Activated T-cell treated with anti-CD3 and anti-CD28 coated beads for 24 hours (primary cell): ENCODE data around the gene UAP1.

Source experiments
- DNase-seq: peaks from one replicate; pipeline ENCODE4 v3.0.0-alpha.2; 2020; ENCODE audit warnings: low read depth

UAP1 gene

DNA sequence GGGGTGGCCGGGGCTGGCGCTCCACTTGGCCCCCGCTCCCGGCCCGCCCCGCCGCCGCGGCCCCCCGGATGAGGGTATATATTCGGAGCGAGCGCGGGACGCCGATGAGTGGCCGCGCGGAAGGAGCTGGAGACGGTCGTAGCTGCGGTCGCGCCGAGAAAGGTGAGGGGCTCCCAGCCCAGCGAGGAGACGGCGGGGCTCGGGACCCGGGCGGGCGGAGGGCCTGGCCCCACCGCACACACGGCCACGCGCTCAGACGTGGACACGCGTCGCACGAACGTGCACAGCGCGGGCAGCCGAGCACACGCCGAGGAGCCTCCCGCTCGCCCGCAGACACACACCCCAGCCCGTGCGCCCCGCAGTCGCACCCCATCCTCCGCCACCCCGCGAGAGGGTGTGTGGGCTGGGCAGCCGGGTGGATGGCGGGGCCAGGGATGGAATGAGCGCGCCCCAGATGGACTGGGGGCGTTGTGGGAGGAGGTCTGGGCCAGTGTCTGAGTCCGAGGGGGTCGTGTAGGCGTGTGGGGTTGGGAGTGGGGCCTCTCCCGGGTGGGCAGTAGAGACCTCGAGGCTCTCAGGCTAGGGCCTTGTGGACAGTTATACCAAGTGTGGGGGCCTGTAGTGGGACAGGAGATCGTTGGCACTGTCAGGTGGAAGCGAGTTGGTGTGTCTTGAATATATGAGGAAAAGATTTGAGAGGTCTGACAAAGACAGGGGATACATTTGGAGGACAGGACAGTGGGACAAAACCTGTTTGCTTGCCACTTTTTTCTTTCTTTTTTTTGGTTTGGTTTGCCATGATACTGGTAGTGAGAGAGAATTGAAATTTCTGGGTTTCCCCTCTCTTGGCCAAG lies at the start of gene UAP1:
Gene UAP1 (plus strand): TSS at position 107 of the 854 bp plus-strand sequence. CDS start 4,347 bp downstream, outside the sequence.
- no peak for DNase-seq

DNA sequence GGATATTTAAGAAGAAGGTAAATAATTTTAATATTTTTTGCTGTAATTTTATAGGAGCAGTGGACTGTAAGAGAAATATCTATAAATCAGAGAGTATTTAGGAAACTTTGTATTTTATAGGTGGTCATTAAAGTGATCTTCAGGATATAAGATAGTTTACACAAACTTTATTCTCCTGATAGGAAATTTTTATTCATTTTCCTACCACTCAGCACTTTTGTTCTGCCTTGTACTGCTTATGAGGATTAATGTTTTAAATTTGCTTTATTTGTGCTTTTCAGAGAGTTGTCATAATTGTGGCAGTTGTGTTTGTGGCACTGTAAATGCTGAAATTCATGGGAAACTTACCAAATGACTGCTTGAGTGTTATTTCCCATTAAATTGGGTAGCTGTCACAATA lies 34.2 kb upstream of the UAP1 start:
- DNase-seq, result no peak

DNA sequence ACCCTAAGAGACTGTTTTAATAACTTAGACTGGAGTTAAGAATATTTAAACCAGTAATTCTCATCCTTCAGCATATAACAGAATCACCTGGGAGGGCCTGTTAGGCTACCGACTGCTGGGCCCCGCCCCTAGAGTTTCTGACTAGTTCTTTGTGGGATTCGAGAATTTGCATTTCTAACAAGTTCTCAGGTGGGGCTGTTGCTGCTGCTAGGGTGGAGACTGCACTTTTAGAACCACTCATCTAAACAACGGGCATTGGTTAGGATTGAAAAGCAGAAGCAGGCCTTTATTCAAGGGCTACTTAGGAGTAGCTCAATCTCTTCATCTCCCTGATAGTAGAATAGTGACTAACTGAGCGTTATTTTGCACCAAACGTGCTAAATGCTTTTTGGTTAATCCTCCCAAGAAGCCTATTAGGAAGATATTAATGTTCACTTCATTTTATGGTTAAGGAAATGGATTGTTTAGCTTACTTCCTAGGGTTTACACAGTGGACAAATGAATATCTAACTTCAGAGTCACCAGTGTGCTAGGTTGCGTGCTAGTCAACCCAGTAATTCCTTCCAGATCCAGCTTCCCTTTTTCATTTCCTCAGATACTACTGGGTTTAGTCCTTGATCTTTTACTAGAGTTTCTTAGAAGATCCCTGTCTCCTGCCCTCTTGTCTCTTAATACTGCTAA lies 31.1 kb upstream of the UAP1 start:
- no peak for DNase-seq

DNA sequence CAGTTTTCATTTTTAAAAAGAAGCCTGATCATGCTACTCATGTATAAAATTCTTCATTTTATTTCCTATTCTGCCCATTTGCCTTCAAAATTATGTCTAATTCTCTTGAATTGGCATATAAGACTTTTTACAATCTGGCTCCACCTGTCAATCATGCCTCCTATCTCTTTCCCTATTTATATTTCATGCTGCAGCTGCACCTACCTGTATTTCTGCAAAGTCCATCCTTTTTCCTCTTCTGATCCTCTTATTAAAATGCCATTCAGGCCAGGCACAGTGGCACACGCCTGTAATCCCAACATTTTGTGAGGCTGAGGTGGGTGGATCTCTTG lies 30.6 kb upstream of the UAP1 start:
- DNase-seq, result no peak

DNA sequence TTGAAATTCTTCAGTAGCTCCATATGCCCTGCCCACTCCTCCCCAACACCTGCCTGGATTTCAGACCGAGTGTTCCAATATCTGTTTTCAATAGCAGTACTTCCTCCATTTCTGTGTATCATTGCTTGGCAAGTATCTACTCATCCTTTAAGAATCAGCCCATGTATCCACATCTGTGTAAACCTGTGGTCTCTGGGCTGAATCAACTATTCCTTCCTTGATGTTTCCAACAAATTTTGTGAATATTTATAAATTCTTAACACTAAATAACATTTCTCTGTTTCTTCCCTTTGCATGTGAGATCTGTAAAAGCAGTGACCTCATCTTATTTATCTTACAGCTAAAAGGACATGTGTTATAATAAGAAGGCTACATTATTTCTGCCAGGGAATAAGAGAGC lies 26.0 kb upstream of the UAP1 start:
- no peak for DNase-seq

DNA sequence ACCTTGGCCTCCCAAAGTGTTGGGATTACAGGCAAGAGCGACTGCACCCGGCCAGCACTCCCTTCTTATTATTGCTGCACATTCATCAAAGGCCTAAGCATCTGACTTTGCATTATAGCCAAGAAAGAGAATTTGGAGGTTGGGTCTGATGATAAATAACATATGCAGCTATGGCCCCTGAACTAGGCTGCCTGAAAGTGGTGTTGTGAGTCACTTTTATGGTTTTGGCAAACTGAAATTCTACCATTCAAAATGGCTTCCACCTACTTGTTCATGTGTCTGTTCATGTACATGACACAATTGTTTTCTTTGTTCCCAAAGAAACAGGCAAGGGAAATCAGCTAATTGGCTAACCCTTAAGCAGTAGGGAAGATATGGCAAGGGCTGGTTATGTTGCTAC lies 25.0 kb upstream of the UAP1 start:
- no peak for DNase-seq

DNA sequence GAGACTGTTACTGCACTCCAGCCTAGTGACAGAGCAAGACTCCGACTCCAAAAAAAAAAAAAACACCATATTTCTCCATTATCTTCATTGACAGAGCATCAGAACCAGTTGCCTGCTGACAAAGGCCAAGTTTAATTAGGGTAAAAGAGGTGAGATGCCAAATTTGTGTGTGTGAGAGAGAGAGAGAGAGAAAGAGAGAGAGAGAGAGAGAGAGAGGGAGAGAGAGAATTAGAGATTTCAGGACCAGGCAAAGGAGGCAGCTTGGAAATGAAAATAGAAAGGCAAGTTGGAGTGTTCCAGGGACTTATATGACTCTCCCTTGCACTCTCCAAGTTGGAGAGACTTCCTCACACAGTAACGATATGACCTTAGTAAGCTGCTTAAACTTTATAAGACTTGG lies 24.3 kb upstream of the UAP1 start:
- DNase-seq, result no peak

DNA sequence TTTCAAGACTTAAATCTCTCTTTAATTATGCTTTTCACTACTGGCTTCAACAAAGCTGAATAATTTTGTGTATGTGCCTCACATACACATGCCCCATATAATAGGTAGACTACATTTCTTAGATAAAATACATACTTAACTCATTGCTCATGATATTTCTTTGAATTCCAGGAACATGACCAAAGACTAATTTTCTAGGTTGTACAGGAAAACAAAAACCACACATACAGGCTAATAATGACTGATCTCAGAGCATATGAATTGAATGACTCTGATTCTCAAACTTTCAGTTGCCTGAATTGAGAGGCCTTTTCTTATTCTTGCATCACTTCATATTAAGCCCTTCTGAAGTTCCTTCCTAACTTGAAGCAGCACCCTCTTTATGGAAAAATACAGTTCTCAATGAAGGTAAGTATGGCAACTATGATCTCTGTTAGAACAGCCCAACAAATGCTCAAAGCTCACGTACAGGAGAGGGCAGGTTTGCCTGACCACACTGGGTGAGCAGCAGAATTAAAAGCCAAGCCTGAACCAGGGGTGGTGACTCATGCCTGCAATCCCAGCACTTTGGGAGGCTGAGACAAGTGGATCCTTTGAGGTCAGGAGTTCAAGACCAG lies 22.6 kb upstream of the UAP1 start:
- DNase-seq, result no peak

DNA sequence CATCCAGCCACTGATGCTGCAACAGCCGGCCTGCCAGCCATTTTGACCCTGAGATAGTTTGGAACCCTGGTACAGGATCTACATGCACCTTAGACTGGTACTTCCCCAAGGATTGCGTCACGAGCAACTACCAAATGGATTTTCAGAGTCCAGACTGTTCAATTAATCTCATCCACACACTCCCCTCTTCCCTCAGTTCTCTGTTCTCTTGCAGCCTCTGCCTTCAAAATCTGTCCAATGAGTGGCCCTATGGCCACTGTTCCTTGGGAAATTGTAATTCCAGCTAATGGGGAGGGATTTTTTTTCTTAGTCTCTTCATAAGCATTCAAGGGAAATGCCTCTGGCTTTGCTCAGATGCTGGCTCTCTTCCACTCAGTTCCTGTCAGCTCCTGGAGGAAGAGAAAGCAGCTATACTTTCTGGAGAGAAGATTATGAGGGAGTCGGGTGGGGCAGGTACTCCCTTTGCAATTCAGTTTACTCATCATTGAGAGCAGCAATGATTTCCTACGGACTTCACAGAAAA lies 19.8 kb upstream of the UAP1 start:
- no peak for DNase-seq

DNA sequence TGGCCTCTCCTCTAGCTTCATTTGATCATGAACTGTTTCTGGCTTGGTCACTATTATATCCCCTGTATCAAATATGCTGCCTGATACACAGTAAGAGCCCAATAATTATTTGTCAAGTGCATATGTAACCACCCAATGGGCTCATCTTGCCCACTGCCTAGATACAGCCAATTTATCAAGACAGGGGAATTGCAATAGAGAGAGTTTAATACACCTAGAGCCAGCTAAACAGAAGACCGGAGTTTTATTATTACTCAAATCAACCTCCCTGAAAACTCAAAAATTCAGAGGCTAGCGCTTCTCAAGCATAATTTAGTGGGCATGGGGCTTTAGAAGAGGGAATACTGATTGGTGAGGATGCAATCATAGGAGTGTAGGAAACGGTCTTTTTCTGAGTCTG lies 18.3 kb upstream of the UAP1 start:
- DNase-seq, result no peak

DNA sequence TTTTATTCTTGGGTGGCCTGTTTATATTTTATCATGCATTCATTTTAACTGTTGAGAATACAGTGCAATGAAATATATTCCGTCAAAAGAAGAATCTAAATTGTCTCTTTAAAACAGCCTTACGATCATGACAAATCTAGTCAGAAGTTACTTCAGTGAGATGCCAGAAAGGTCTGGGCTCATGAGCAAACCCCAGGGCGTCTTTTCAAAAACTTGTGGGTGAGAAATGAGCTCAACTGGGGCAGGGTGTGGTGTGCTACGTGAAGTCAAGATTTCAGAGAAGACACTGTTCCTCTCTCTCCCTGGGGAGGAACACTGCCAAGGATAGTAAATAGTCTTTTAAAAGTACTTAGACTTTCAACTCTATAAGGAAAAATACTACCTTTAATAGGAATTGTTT lies 13.4 kb upstream of the UAP1 start:
- DNase-seq, result no peak

DNA sequence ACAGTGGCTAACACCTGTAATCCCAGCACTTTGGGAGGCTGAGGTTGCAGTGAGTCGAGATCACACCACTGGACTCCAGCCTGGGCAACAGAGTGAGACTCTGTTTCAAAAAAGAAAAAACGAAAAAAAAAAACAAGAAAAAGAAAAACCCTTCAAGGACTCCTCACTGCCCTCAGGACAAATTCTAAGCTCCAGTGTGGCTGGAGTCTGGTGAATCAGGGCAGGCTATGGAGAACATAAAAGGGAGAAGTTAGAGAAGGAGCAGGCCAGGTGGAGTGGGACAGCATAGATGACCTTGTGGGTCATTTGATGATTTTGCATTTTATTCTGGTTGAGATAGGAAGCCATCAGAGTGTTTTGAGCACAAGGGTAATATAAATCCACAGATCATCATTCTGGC lies 12.5 kb upstream of the UAP1 start:
- no peak for DNase-seq

DNA sequence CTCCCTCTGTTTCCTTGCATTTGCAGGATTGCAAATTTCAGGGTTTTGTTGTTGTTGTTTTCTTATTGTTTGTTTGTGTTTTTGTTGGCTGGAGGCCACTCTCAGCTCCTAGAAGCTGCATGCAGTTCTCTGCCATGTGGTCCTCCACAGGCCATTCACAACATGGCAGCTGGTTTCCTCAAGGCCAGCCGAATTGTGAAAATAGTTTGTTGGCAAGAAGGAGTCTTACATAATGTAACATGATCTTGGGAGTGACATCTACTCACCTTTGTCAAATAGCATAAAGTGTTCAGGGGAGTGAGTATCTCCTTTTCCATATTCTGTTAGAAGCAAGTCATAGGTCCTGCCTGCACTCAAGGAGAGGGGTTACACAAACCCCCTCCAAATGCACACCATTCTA lies 10.6 kb upstream of the UAP1 start:
- DNase-seq, result no peak

DNA sequence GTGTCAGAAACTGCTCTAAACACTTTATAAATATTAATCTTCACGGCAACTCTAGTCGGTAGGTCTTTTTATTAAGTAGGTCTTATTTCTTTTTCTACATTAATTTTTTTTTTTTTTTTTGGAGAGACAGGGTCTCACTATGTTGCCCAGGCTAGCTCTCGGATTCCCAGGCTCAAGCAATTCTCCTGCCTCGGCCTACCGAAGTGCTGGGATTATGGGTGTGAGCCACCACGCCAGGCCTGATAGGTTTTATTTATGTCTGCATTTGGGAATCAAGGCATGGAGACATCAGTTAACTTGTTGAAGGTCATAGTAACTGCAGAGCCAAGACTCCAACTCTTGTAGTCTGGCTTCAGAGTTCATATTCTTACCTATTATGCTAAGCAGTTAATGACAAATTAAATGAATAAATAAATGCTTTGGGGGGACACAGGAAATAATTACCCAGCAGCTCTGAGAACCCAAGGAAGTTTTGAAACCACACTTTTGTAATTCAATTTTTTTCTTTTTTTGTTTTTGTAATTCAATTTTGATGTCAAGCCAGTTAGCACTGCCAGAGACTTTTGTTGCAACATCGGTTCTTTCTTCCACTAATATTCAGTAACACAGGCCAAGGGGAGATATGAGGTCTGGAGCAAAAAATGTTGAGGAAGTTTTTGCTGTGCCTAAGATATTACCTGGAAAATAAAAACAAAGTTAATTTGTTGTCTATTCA lies 9.4 kb upstream of the UAP1 start:
- DNase-seq, result no peak

DNA sequence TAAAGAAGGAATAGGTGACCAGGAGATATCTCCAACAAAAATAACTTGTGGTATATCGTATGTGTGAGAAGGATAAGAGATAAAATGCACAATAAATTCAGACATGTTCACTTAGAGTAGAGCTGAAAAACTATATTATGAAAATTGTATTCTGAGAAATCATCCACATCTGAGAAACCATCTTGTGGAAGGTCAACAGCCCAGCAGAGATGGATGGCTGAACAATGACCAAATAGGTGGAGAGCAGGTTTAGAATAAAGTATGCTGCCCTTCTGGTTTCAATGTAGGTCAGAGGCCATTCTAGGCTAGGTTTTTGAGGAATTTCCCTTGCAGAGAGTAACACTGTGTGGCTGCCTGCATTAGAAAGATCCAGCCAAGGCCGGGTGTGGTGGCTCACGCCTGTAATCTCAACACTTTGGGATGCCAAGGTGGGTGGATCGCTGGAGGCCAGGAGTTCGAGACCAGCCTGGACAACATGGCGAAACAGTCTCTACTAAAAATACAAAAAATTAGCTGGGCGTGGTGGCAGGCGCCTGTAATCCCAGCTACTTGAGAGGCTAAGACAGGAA lies 8.8 kb upstream of the UAP1 start:
- DNase-seq, result no peak

DNA sequence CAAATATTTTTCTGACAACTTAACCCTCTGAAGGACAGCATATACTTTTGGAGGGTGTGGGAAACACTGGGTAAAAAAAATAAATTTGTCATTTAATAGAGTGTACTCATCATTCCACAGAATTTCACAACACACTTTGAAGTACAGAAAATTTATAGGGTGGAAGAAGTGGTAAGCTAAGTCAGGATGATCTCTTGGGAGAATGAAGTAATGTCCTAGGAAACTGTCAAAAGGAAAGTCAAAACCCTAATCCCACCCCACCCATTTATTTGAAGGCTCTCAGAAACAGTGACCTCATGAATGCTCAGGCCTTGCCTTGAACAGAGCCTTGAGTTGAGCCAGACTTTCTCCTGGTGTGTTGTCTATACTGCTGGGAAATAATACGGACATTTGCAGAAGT lies 7.3 kb upstream of the UAP1 start:
- DNase-seq, result no peak

DNA sequence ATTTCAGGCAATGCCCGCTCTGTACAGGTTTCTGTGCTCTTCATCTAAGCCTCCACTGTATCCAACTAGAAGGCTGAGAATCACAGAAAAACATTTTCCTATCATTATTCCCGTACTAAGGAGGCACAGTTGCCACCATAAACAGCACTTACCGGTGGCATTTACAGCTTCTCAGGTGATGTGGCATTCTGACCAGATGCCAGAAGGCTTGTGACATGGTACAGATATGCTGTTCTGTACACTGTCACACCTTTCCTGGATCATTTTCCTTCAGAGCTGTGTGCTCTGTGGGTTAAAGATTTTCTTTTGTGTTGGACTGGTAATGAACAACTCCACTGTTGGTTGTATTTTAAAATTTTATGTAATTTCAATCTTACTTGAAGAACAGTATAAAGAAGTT lies 4.0 kb upstream of the UAP1 start:
- DNase-seq, result no peak

DNA sequence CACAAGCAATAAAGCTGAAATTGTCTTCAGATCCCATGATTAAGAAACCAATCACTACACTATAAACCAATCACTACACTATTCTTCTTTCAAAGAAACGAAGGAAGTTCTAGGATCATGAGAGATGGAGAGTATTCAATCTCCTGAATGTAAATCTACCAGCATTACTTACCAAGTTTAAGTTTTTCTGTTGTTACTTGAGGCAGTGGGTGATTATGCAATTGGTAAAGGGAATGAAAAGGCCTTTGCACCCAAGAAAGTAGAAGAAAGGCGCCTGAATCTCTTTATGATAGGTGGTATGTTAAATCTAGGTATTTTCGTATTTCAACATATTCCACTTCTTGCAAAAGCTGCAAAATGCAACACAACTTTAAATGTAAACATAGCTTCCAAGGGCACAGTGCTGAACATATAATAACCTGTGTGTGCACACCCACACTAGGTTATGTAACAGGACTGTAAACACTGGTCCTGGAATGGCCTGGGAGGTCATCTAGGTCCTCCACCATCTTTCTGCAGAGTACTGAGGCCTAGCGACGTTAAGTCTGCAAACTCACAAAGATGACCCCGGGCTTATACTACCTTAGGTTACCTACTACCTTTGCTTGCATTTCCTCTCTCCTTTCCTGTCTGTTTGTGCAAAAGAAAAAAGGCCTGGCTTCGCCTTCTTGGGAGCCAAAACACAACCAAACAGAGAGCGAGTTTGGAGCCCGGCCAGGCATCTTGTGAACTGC lies 1.1 kb upstream of the UAP1 start:
- no peak for DNase-seq

DNA sequence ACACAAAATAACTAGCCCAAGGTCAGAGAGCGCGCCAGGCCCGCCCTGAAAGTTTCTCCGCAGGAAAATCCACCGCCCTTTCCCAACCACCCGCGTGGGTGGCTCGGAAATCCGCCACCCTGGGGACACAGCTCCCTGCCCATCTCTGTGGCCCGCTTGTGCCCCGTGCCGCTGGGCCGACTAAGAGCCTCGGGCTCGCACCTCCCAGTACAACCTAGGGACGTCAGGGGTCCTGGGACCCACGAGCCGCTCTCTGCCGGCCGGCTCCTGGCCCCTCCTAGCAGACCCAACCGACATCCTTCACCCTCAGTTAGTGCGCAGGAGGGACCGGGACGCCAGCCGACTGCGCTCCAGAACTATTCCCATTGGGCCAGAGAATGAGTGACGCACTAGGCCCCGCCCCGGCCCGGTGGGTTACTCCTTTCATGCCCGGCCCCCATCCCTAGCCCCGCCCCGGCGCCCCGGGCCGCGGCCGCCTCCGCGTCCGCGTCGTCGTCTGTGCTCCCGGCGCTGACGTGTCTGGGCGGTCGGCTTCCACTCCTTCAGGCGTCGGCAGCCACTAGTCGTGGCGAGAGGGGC lies 396 bp upstream of the UAP1 start:
- DNase-seq, result peak; percentile 97

DNA sequence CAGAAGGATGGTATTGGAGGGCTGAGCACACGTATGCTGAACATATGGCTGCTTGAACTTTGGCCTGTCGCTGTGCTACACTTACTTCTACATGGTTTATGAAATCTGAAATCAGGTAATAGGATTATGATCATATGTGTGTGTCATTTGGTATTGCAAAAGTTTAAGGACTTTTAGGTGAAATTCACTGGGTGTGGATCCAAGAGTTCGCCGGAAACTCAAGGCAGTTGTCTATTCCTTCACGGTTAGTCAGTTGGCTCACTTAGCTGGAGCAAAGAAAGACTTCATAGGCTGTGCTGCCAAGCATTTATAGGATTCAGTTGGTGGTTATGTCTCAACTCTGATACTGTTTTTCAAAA lies 927 bp downstream of the UAP1 start:
- DNase-seq, result no peak

DNA sequence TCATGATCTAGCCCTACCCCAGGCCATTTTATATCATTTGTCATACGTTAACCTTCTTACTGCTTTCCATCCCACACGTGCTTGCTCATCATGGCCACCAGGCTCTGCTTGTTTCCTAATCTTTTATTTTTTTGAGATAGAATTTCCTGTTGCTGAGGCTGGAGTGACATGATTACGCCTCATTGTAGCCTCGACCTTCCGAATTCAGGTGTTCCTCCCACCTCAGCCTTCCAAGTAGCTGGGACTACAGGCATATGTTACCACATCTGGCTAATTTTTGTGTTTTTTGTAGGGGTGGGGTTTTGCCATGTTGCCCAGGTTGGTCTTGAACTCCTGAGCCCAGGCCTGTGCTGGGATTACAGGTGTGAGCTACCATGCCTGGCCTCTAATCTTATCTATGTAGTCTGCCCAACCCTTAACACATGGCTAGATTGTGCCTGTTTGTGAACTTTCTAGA lies 3.3 kb downstream of the UAP1 start:
- DNase-seq, result no peak
